Measurements from ENCODE around the gene KRT2. TPM values are rescaled to one million over a fixed set of nuclear protein-coding genes. Genes with fewer than 3 reads are reported as not detected.

Gene KRT2
- total and polyA plus RNA-seq, 2 of the 4 experiments (the other 2 are of a cell fraction) = not detected

- intact Hi-C loops (cut with micrococcal nuclease) (no loop called here), in situ Hi-C loops (cut with MboI; ENCODE audit: low sequenced_read_pairs) (no loop called here)
Measured at GRCh38 chr12:52649066-52649465, 2.9 kb downstream of the KRT2 start.

More at GRCh38 chr12:52649066-52649465, 2.9 kb downstream of the KRT2 start:
- Histone ChIP-seq H3K9me3 (ENCODE audit: control insufficient read depth, insufficient read depth, low read length) (no peaks in the 10 kb centered on the region), H4K5ac (ENCODE audit: low read depth, low read length) (no peak overlapping the region), H3K23ac (ENCODE audit: low read depth, low read length) (no peak overlapping the region), H3K4ac (ENCODE audit: low read depth, low read length) (no peak overlapping the region), H3K9me1 (ENCODE audit: insufficient read depth, low read length) (no peaks in the 10 kb centered on the region), H2BK120ac (ENCODE audit: low read depth, low read length) (no peak overlapping the region), H2BK20ac (ENCODE audit: low read depth, low read length) (no peak overlapping the region), H4K20me1 (ENCODE audit: insufficient read depth, low read length) (no peaks in the 10 kb centered on the region), H3K36me3 (ENCODE audit: control insufficient read depth, insufficient read depth, low read length) (no peaks in the 10 kb centered on the region), H3K4me1 (ENCODE audit: control insufficient read depth, insufficient read depth, low read length) (no peaks in the 10 kb centered on the region), H3K79me1 (ENCODE audit: low read depth in 1 of 2, low read length in 2 of 2) (no peaks in the 10 kb centered on the region), H3K4me2 (ENCODE audit: low read depth, low read length) (no peak overlapping the region), H3K27ac (ENCODE audit: insufficient read depth, low read length) (no peak overlapping the region), H3K56ac (ENCODE audit: extremely low read depth, insufficient read depth, low read length) (no peak overlapping the region), H2AK9ac (replicated peaks; ENCODE audit: low read depth, low read length, poor library complexity) (no peak overlapping the region), H4K8ac (ENCODE audit: low read depth in 2 of 2, low read length in 2 of 2) (no peak overlapping the region), H3K4me3 (ENCODE audit: insufficient read depth, low read depth, low read length) (no peak overlapping the region), H3K9ac (ENCODE audit: low read depth, low read length) (no peak overlapping the region), H3K18ac (ENCODE audit: low read depth, low read length) (no peak overlapping the region), H2BK15ac (ENCODE audit: low read depth, low read length) (no peak overlapping the region), H2AFZ (replicated peaks; ENCODE audit: low read length, poor library complexity) (no peak overlapping the region), H3K14ac (replicated peaks; ENCODE audit: low read depth, low read length) (no peak overlapping the region), H2BK5ac (ENCODE audit: low read depth, low read length, poor library complexity, severe bottlenecking) (no peak overlapping the region), H4K91ac (ENCODE audit: insufficient read depth, low read depth, low read length) (no peak overlapping the region), H3K27me3 (ENCODE audit: control insufficient read depth, insufficient read depth, low read length) (peaks cover 26% of the 10 kb centered on the region), H2AK5ac (ENCODE audit: low read depth, low read length) (no peak overlapping the region)
- dilution Hi-C loops (cut with HindIII; ENCODE audit: low sequenced_read_pairs, unreplicated experiment) = no loop called here
- TF ChIP-seq FOS (IDR thresholded peaks at IDR 0.05; ENCODE audit: low read depth, low read length) (no peak), BHLHE40 (IDR thresholded peaks at IDR 0.05; ENCODE audit: low read depth, low read length) (no peak), CTCF (conservative IDR thresholded peaks at IDR 0.05; ENCODE audit: low read depth, low read length) (no peak), RAD21 (IDR thresholded peaks at IDR 0.05; ENCODE audit: low read length) (no peak), MAZ (IDR thresholded peaks at IDR 0.05; ENCODE audit: borderline replicate concordance, low read depth, low read length) (no peak), RFX5 (IDR thresholded peaks at IDR 0.05; ENCODE audit: low read depth, low read length) (no peak), ELK1 (IDR thresholded peaks at IDR 0.05; ENCODE audit: borderline replicate concordance, low read depth, low read length) (no peak)
- ChIA-PET CTCF (no interaction called here), POLR2A (ENCODE audit: unreplicated experiment) (no interaction called here)
- DNase-seq (no peak), ATAC-seq (ENCODE audit: low read depth) (no peak)
- whole genome bisulfite sequencing, 2 experiments (ENCODE audit: extremely low coverage in 2 of 2, insufficient read length in 1 of 2) = 0% methylated on average over 4 of the region's 6 CpGs; no CpG with 5 or more reads in 1 of the 2 experiments
- no TSS peak for BruUV-seq (replicated peaks)

Measured in IMR-90 (cell line).